Activated naive CD8-positive, alpha-beta T cell treated with anti-CD3 and anti-CD28 coated beads for 36 hours (primary cell): ENCODE results near the gene DPM3. TPM values are rescaled to one million over a fixed set of nuclear protein-coding genes. Genes with fewer than 3 reads are reported as not detected.
"Not testable (repeated sequence)": the region's sequence is repeated elsewhere in the genome, so short reads cannot be mapped to it uniquely, and the experiment has no call there.

Source experiments
- DNase-seq: peaks from one replicate; pipeline ENCODE4 v3.0.0; 2021
- H3K27ac Mint-ChIP-seq: one replicate; pipeline ENCODE4 v1.8.0; 2022; ENCODE audit warnings: mild to moderate bottlenecking, moderate library complexity, mixed read lengths
- H3K27me3 Mint-ChIP-seq: one replicate; pipeline ENCODE4 v1.8.0; 2022; ENCODE audit warnings: mild to moderate bottlenecking, mixed read lengths
- H3K36me3 Mint-ChIP-seq: one replicate; pipeline ENCODE4 v1.8.0; 2021; ENCODE audit warnings: mild to moderate bottlenecking, mixed read lengths
- H3K4me1 Mint-ChIP-seq: one replicate; pipeline ENCODE4 v1.8.0; 2021; ENCODE audit warnings: mixed read lengths
- H3K4me3 Mint-ChIP-seq: one replicate; pipeline ENCODE4 v1.8.0; 2022; ENCODE audit warnings: mild to moderate bottlenecking, moderate library complexity, mixed read lengths
- H3K9me3 Mint-ChIP-seq: one replicate; pipeline ENCODE4 v1.8.0; 2022; ENCODE audit warnings: mixed read lengths
- total RNA-seq, 2 experiments: library from RNA; stranded (reverse); gene quantifications; one replicate each; pipeline ENCODE4 v1.2.3, GENCODE V29; 2021

DPM3 gene
- total RNA-seq, 2 experiments from 2014 or later: 26.8 to 29.2 TPM

- no peak within 1 kb of the TSS for H3K27ac Mint-ChIP-seq
- peaks cover 23% of the 10 kb centered on the region for H3K27me3 Mint-ChIP-seq
- H3K4me3 Mint-ChIP-seq: peak within 1 kb of the TSS; percentile 73
- no peaks in the 10 kb centered on the region for H3K36me3 Mint-ChIP-seq
- peaks cover 32% of the 10 kb centered on the region for H3K4me1 Mint-ChIP-seq
- H3K9me3 Mint-ChIP-seq: no peaks in the 10 kb centered on the region
- DNase-seq: peak; percentile 54
Measured at GRCh38 chr1:155127105-155127966, 13.0 kb downstream of the DPM3 start, which contains the start of gene EFNA1. EFNA1 (plus strand) TSS chr1:155127876; CDS start chr1:155127978, 102 bp downstream.

DNA sequence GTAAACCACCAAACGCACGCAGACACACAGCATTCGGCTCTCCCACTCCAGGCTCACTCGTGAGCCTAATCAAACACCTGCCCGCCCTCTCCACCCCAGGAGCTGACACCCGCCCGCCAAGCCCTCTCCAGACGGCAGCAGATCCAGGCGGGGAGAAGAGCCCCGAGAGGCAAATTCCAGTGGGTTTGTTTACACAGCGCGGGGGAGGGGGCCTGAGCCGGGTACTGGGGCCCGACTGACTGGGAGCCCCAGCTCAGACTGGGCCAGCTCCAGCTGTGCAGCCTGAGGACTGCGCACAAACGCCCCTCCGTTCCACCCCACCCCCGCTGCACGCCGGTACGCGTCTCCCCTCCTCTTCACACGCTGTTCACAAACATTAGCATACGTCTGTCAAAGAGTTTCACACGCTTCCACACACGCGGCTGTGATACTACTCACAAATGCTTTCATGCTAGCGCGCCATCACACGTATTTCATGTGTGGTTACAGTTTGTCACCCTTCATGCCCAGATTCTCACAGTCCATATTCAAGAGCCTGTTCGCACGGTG is 13.7 kb downstream of the DPM3 start:
- Mint-ChIP-seq H3K36me3 (no peaks in the 10 kb centered on the region), H3K27ac (no peak overlapping the region), H3K9me3 (no peaks in the 10 kb centered on the region), H3K4me3 (peak overlapping the region; percentile 62), H3K27me3 (peaks cover 23% of the 10 kb centered on the region), H3K4me1 (peaks cover 32% of the 10 kb centered on the region)
- peak; percentile 43 for DNase-seq

DNA sequence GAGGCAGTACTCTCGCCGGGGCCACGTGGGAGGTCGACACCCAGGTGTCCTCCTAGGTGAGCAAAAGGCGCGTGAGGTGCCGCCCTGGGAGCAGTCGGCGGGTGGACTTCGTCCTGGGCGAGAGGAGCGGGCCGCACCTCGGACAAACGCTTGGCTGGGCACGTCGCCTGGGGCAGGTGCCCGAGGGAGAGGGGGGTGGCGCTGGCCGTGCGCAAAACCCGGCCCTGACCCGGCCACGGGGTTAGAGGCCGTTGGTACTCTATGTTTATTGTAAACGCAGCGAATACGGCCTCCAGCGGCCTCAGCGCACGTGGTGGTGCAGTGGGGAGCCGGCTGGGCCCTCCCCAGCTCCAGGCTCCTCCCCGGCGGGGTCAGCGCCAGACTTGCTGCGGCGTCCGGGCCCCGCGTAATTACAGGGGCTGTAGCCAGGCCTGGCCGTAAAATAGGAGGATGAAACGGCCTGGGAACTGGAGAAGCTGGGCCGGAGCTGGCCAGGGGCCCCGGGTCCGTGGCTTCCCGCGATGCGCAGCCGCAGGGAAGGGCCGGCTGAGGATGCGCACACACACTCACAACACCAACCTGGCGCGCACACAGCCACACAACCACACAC is 14.3 kb downstream of the DPM3 start:
- Mint-ChIP-seq H3K27me3 (peaks cover 23% of the 10 kb centered on the region), H3K36me3 (no peaks in the 10 kb centered on the region), H3K9me3 (no peaks in the 10 kb centered on the region), H3K4me3 (no peak overlapping the region), H3K4me1 (peaks cover 32% of the 10 kb centered on the region), H3K27ac (no peak overlapping the region)
- DNase-seq: no peak

DNA sequence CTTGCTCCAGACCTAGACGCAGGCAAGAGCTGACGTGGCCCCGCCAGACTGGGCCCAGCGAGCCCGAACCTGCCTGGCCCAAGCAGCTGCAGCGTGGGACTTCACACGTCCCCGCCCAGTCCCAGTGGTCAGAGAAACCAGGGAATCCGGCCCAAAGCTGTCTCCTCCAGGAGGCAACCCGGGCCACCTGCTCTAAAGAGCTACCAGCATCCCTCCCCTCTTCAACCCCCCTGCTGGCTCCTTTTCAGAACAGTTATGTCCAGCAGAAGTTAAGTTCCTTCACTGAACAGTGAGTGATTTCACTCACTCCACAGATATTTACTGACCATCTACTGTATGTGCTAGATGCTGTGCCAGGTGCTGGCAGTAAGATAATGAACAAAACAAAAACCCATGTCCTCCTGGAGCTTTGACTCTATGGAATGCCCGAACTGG is 14.8 kb downstream of the DPM3 start:
- Mint-ChIP-seq H3K9me3 (no peaks in the 10 kb centered on the region), H3K36me3 (no peaks in the 10 kb centered on the region), H3K4me3 (no peak overlapping the region), H3K4me1 (peaks cover 32% of the 10 kb centered on the region), H3K27me3 (peaks cover 23% of the 10 kb centered on the region), H3K27ac (no peak overlapping the region)
- no peak for DNase-seq

DNA sequence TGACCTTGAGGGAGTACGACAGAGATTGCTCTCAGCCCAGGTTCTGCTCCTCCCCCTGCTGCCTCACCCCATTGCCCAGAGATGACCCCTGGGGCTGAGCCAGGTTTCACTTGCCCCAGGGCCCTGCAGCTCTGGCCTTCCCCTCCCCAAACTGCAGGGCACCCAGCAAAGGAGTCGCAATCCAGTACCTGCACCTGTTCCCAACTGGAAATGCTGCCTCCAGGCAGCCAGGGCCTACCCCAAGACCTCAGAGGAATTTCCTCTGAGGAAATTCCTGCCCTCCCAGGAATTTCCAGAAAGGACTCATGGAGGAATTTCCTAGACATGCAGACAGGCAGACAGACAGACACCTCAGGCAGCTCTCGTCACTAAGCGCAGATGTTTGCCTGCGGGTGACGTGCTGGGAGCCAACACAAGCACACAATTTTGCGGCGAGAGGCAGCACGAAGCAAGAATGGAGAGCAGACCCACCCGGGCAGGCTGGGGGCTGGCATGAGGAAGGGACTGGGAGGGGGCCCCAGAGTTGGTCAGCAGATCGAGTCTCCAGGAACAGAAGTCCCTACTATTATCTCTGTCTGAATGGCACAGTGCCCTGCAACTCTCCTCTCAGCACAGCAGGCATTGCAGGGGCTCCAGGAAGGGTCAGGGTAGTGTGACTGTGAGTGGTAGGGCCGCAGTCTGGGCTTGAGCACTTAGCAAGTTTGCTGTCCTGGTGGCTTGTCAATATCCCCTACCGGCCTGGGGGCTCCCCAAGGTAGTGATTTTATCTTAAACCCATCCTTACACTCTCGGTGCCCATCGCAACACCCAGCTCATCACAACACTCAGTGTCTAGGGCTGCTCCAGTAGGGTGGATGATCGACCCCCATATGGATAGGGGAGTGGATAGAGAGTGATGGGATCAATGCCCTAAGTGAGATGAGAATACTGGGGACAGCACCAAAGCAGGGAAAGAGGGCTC is 15.5 kb downstream of the DPM3 start:
- H3K27me3 Mint-ChIP-seq: peaks cover 23% of the 10 kb centered on the region
- H3K4me1 Mint-ChIP-seq: peaks cover 27% of the 10 kb centered on the region
- H3K9me3 Mint-ChIP-seq: no peaks in the 10 kb centered on the region
- no peak overlapping the region for H3K4me3 Mint-ChIP-seq
- no peak for DNase-seq
- no peak overlapping the region for H3K27ac Mint-ChIP-seq
- H3K36me3 Mint-ChIP-seq: no peaks in the 10 kb centered on the region

DNA sequence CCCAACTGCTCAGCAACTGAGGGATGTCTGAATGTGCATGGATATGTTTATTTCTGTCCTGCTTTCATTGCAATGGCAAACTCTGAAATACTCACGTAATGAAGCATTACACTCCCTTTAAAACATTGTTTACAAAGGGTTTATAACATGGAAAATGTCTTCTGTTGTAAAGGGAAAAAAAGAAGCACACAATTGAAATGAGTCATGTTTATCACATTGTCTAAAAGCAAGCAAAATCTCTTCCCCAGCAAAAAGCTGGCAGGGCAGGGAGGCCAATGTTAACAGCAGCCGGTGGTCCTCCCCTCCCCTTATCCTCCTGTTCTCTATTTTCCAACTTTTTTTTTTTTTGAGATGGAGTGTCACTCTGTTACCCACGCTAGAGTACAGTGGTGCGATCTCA is 16.5 kb downstream of the DPM3 start:
- DNase-seq: no peak
- H3K27ac Mint-ChIP-seq: no peak overlapping the region
- no peaks in the 10 kb centered on the region for H3K9me3 Mint-ChIP-seq
- no peak overlapping the region for H3K4me3 Mint-ChIP-seq
- H3K36me3 Mint-ChIP-seq: no peaks in the 10 kb centered on the region
- H3K27me3 Mint-ChIP-seq: peaks cover 22% of the 10 kb centered on the region
- peaks cover 18% of the 10 kb centered on the region for H3K4me1 Mint-ChIP-seq

- Mint-ChIP-seq H3K4me3 (no peak overlapping the region), H3K27me3 (peaks cover 11% of the 10 kb centered on the region), H3K4me1 (peaks cover 6% of the 10 kb centered on the region), H3K27ac (no peak overlapping the region), H3K9me3 (no peaks in the 10 kb centered on the region), H3K36me3 (no peaks in the 10 kb centered on the region)
- DNase-seq: no peak
Measured at GRCh38 chr1:155122308-155122707, 18.0 kb downstream of the DPM3 start.

DNA sequence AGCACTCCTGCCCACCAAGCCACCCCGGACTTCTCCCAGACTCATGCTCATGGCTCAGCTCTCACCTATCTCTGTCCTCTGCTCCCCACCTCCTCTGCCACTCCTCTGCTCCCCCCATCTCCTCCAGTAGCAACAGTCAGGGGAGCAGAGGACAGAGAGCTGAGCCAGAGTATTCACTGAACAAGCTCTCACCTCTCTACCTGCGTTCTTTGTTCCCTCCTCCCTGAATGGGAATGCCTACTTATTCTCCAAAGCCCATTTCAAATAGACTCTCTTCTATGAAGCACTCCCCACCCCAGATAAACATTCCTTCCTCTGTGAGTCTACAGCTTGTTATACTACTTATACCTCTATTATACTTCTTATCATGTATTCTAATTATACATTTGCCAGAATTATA is 19.1 kb downstream of the DPM3 start:
- Mint-ChIP-seq H3K27ac (no peak overlapping the region), H3K9me3 (no peaks in the 10 kb centered on the region), H3K36me3 (no peaks in the 10 kb centered on the region), H3K4me1 (no peaks in the 10 kb centered on the region), H3K27me3 (peaks cover under 1% of the 10 kb centered on the region), H3K4me3 (no peak overlapping the region)
- DNase-seq: no peak

DNA sequence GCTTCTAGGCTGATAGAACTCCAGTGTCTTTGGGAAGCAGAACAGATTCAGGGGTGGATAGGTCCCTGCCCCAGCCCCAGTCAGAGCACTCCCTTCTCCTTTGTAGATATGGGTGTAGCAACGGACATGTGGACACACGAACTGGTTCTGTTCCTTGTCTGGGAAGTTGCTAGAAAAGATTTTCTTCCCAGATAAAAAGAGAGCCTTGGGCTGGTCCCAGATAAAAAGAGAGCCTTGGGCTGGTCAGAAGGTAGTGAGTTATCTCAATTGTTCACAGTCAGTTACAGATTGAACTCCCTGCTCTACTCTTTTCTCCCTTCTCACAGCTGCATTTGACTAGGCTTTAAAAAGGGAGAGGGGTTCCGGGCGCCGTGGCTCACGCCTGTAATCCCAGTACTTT is 20.1 kb downstream of the DPM3 start:
- no peaks in the 10 kb centered on the region for H3K9me3 Mint-ChIP-seq
- no peak overlapping the region for H3K4me3 Mint-ChIP-seq
- H3K36me3 Mint-ChIP-seq: no peaks in the 10 kb centered on the region
- no peaks in the 10 kb centered on the region for H3K4me1 Mint-ChIP-seq
- H3K27ac Mint-ChIP-seq: no peak overlapping the region
- no peaks in the 10 kb centered on the region for H3K27me3 Mint-ChIP-seq
- no peak for DNase-seq

- H3K4me3 Mint-ChIP-seq, H3K36me3 Mint-ChIP-seq, H3K9me3 Mint-ChIP-seq, H3K27me3 Mint-ChIP-seq, H3K4me1 Mint-ChIP-seq, H3K27ac Mint-ChIP-seq, DNase-seq: not testable (repeated sequence)
Measured at GRCh38 chr1:155118090-155118489, 22.2 kb downstream of the DPM3 start.

- H3K36me3 Mint-ChIP-seq: no peaks in the 10 kb centered on the region
- DNase-seq: no peak
- H3K4me1 Mint-ChIP-seq: no peaks in the 10 kb centered on the region
- no peak overlapping the region for H3K4me3 Mint-ChIP-seq
- no peaks in the 10 kb centered on the region for H3K9me3 Mint-ChIP-seq
- no peak overlapping the region for H3K27ac Mint-ChIP-seq
- no peaks in the 10 kb centered on the region for H3K27me3 Mint-ChIP-seq
Measured at GRCh38 chr1:155117610-155118009, 22.7 kb downstream of the DPM3 start.

GRCh38 chr1:155116113-155116764 is 24.1 kb downstream of the DPM3 start:
- no peak for DNase-seq
- Mint-ChIP-seq H3K36me3 (no peaks in the 10 kb centered on the region), H3K27me3 (no peaks in the 10 kb centered on the region), H3K9me3 (no peaks in the 10 kb centered on the region), H3K4me3 (no peak overlapping the region), H3K27ac (no peak overlapping the region), H3K4me1 (no peaks in the 10 kb centered on the region)

DNA sequence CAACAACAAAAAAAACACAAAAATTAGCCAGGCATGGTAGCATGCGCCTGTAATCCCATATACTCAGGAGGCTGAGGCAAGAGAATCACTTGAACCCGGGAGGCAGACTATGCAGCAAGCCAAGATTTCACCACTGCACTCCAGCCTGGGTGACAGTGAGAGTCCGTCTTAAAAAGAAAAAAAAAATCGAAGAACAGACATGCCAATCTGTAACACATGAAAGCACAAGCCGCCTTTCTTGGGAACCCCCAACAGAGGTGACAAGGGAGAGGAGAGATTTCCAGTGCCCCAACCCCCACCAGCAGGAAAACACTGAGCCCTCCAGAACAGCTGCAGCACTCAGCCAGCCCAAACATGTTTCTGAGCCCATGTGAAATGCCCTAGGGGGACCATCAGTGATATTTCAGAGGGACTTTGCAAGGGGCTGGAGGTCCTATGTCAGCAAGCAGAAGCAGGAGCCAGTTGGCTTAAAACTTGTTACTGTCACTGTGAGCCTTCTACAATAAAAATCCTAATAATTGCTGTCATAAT is 26.8 kb downstream of the DPM3 start:
- H3K27ac Mint-ChIP-seq: no peak overlapping the region
- DNase-seq: no peak
- H3K9me3 Mint-ChIP-seq: no peaks in the 10 kb centered on the region
- no peak overlapping the region for H3K4me3 Mint-ChIP-seq
- no peaks in the 10 kb centered on the region for H3K4me1 Mint-ChIP-seq
- H3K36me3 Mint-ChIP-seq: no peaks in the 10 kb centered on the region
- no peaks in the 10 kb centered on the region for H3K27me3 Mint-ChIP-seq

DNA sequence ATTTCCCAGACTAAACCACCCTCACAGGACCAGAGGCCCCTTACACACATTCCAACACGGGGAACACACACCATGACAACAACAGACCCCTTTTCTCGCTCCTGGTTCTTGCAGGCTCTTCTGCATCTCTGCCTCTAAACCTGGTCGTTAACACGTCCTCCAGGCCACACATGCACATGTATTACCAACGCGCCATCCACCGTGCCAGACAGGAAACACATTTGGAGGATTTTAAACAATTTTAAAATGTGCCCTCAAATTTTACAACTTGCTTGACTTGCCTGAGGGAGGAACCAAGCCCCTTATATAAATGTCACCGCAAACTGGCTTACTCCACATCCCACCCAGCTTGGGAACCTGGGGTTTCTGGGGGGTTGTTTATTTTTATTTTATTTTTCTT is 29.5 kb downstream of the DPM3 start:
- H3K4me1 Mint-ChIP-seq: no peaks in the 10 kb centered on the region
- no peaks in the 10 kb centered on the region for H3K36me3 Mint-ChIP-seq
- no peak for DNase-seq
- H3K4me3 Mint-ChIP-seq: no peak overlapping the region
- no peak overlapping the region for H3K27ac Mint-ChIP-seq
- no peaks in the 10 kb centered on the region for H3K27me3 Mint-ChIP-seq
- H3K9me3 Mint-ChIP-seq: no peaks in the 10 kb centered on the region
